H1 (cell line): Measurements from ENCODE around the gene PLBD2. TPM values are rescaled to one million over a fixed set of nuclear protein-coding genes. Genes with fewer than 3 reads are reported as not detected.

Experiments
- BCL11A ChIP-seq, 2 experiments: IDR thresholded peaks; one replicate each; pipeline ENCODE4 v1.6.1; 2011; ENCODE audit warnings: low read depth in 2 of 2, low read length in 2 of 2, mild to moderate bottlenecking in 2 of 2
- CBX5 ChIP-seq: fragments of 300-800, 300-1000 bp; sonication (generic); IDR thresholded peaks from 2 replicates; pipeline ENCODE4 v1.7.1; 2016; ENCODE audit warnings: antibody characterized with exemption, low read length, low read depth
- HDAC2 ChIP-seq, 2 experiments: fragments of 300-600 bp in 1 of 2; sonication (generic) in 1 of 2; IDR thresholded peaks; 2 replicates each; pipeline ENCODE4 v1.6.1; 2011 to 2012; ENCODE audit warnings: low read depth in 2 of 2, low read length in 2 of 2, mild to moderate bottlenecking in 2 of 2, moderate library complexity in 2 of 2, borderline replicate concordance in 1 of 2, inconsistent platforms in 1 of 2
- KDM1A ChIP-seq: fragments of 200-600, 300-600 bp; sonication (generic); IDR thresholded peaks from 2 replicates; pipeline ENCODE4 v1.7.1; 2016; ENCODE audit warnings: mild to moderate bottlenecking, low read length, borderline replicate concordance
- TAF1 ChIP-seq: IDR thresholded peaks from 2 replicates; pipeline ENCODE4 v1.6.1; 2011; ENCODE audit warnings: mild to moderate bottlenecking, low read depth, low read length
- polyA plus RNA-seq, 7 experiments: library from polyadenylated mRNA; depleted of rRNA in 3 of 7; stranded (reverse) in 5 of 7; unstranded in 2 of 7; fragments of >200 nt in 5 of 7; fragments of 200-250 nt in 2 of 7; gene quantifications; 1 replicate in 5 of 7; 2 replicates in 1 of 7; 4 replicates in 1 of 7; pipeline versions ENCODE4 v1.2.1 to v1.2.3, GENCODE V29; 2011 to 2013; ENCODE audit warnings: missing spikeins in 2 of 7, mixed read lengths in 2 of 7
- total RNA-seq: library from RNA; stranded (reverse); fragmentation: NEBNext Ultra II Directional; extraction: Animal tissue kit (Norgen Biotek cat#: 25700); gene quantifications from 2 replicates; pipeline ENCODE4 v1.2.1, GENCODE V29; 2021
- TF ChIP-seq, protein P1 (sequence below): fragments of 300-600 bp; sonication (generic); IDR thresholded peaks from 2 replicates; pipeline ENCODE4 v1.7.1; 2012; ENCODE audit warnings: low read length, moderate library complexity, mild to moderate bottlenecking, inconsistent platforms; ENCODE audit not compliant: insufficient replicate concordance
- TF ChIP-seq, protein P2 (sequence below): IDR thresholded peaks from 2 replicates; pipeline ENCODE4 v1.6.1; 2012; ENCODE audit warnings: inconsistent platforms

The PLBD2 gene
- total and polyA plus RNA-seq, 2 of the 8 experiments (the other 6 are each of a cell fraction or from before 2014, with no cell fraction given), result 16.8 to 33.5 TPM

DNA sequence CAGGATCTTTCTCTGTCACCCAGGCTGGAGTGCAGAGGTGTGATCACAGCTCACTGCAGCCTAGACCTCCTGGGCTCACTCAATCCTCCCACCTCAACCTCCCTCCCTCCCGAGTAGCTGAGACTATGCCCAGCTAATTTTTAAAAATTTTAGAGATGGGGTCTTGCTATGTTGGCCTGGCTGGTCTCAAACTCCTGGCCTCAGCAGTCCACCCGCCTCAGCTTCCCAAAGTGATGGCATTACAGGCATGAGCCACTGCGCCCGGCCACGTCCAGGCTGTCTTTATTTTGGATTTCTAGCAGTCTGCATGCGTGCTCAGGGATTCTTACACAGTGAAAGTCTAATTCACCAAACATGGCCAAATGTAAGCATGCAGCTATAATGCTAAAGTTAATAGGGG lies 41.3 kb upstream of the PLBD2 start (continued):
- TF ChIP-seq, protein P1, sequence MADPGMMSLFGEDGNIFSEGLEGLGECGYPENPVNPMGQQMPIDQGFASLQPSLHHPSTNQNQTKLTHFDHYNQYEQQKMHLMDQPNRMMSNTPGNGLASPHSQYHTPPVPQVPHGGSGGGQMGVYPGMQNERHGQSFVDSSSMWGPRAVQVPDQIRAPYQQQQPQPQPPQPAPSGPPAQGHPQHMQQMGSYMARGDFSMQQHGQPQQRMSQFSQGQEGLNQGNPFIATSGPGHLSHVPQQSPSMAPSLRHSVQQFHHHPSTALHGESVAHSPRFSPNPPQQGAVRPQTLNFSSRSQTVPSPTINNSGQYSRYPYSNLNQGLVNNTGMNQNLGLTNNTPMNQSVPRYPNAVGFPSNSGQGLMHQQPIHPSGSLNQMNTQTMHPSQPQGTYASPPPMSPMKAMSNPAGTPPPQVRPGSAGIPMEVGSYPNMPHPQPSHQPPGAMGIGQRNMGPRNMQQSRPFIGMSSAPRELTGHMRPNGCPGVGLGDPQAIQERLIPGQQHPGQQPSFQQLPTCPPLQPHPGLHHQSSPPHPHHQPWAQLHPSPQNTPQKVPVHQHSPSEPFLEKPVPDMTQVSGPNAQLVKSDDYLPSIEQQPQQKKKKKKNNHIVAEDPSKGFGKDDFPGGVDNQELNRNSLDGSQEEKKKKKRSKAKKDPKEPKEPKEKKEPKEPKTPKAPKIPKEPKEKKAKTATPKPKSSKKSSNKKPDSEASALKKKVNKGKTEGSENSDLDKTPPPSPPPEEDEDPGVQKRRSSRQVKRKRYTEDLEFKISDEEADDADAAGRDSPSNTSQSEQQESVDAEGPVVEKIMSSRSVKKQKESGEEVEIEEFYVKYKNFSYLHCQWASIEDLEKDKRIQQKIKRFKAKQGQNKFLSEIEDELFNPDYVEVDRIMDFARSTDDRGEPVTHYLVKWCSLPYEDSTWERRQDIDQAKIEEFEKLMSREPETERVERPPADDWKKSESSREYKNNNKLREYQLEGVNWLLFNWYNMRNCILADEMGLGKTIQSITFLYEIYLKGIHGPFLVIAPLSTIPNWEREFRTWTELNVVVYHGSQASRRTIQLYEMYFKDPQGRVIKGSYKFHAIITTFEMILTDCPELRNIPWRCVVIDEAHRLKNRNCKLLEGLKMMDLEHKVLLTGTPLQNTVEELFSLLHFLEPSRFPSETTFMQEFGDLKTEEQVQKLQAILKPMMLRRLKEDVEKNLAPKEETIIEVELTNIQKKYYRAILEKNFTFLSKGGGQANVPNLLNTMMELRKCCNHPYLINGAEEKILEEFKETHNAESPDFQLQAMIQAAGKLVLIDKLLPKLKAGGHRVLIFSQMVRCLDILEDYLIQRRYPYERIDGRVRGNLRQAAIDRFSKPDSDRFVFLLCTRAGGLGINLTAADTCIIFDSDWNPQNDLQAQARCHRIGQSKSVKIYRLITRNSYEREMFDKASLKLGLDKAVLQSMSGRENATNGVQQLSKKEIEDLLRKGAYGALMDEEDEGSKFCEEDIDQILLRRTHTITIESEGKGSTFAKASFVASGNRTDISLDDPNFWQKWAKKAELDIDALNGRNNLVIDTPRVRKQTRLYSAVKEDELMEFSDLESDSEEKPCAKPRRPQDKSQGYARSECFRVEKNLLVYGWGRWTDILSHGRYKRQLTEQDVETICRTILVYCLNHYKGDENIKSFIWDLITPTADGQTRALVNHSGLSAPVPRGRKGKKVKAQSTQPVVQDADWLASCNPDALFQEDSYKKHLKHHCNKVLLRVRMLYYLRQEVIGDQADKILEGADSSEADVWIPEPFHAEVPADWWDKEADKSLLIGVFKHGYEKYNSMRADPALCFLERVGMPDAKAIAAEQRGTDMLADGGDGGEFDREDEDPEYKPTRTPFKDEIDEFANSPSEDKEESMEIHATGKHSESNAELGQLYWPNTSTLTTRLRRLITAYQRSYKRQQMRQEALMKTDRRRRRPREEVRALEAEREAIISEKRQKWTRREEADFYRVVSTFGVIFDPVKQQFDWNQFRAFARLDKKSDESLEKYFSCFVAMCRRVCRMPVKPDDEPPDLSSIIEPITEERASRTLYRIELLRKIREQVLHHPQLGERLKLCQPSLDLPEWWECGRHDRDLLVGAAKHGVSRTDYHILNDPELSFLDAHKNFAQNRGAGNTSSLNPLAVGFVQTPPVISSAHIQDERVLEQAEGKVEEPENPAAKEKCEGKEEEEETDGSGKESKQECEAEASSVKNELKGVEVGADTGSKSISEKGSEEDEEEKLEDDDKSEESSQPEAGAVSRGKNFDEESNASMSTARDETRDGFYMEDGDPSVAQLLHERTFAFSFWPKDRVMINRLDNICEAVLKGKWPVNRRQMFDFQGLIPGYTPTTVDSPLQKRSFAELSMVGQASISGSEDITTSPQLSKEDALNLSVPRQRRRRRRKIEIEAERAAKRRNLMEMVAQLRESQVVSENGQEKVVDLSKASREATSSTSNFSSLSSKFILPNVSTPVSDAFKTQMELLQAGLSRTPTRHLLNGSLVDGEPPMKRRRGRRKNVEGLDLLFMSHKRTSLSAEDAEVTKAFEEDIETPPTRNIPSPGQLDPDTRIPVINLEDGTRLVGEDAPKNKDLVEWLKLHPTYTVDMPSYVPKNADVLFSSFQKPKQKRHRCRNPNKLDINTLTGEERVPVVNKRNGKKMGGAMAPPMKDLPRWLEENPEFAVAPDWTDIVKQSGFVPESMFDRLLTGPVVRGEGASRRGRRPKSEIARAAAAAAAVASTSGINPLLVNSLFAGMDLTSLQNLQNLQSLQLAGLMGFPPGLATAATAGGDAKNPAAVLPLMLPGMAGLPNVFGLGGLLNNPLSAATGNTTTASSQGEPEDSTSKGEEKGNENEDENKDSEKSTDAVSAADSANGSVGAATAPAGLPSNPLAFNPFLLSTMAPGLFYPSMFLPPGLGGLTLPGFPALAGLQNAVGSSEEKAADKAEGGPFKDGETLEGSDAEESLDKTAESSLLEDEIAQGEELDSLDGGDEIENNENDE, result no peak
- TF ChIP-seq BCL11A (IDR thresholded peaks at IDR 0.05; ENCODE audit: low read depth in 2 of 2, low read length in 2 of 2), result no peak
- TF ChIP-seq HDAC2 (IDR thresholded peaks at IDR 0.05; ENCODE audit: borderline replicate concordance in 1 of 2, low read depth in 2 of 2, low read length in 2 of 2), result no peak
- TF ChIP-seq, protein P2, sequence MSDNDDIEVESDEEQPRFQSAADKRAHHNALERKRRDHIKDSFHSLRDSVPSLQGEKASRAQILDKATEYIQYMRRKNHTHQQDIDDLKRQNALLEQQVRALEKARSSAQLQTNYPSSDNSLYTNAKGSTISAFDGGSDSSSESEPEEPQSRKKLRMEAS, result no peak
- no peak for TF ChIP-seq KDM1A
- TF ChIP-seq TAF1, result no peak
- TF ChIP-seq CBX5, result no peak
